Activated CD4-positive, alpha-beta T cell treated with anti-CD3 and anti-CD28 coated beads for 36 hours (primary cell): ENCODE results near the gene MGARP. TPM values are rescaled to one million over a fixed set of nuclear protein-coding genes. Genes with fewer than 3 reads are reported as not detected.

Source experiments
- ATAC-seq: fragments of 200-7000 bp; cut with Tn5 transposase; one replicate; pipeline ENCODE4 v1.10.0; 2021; ENCODE audit warnings: mild to moderate bottlenecking, moderate library complexity
- CTCF ChIA-PET: fragments of 350-600 bp; sonication (Branson Sonifier 250); formaldehyde crosslinking; loops from one replicate; lab custom pipeline; 2021; ENCODE audit warnings: antibody characterized with exemption; lab: Charles Lee
- POLR2A ChIA-PET: fragments of 350-600 bp; sonication (Branson Sonifier 250); formaldehyde crosslinking; loops from one replicate; lab custom pipeline; 2021; ENCODE audit warnings: antibody characterized with exemption, inconsistent platforms; lab: Charles Lee
- DNase-seq: peaks from one replicate; pipeline ENCODE4 v3.0.0-alpha.2; 2020
- H3K27ac Mint-ChIP-seq: one replicate; pipeline ENCODE4 v1.8.0; 2021; ENCODE audit warnings: mixed read lengths
- H3K27me3 Mint-ChIP-seq: one replicate; pipeline ENCODE4 v1.8.0; 2021; ENCODE audit warnings: mixed read lengths
- H3K36me3 Mint-ChIP-seq: one replicate; pipeline ENCODE4 v1.8.0; 2021; ENCODE audit warnings: low read depth, mixed read lengths
- H3K4me1 Mint-ChIP-seq: one replicate; pipeline ENCODE4 v1.8.0; 2021; ENCODE audit warnings: mixed read lengths
- H3K4me3 Mint-ChIP-seq: one replicate; pipeline ENCODE4 v1.8.0; 2021; ENCODE audit warnings: mild to moderate bottlenecking, moderate library complexity, mixed read lengths
- H3K9me3 Mint-ChIP-seq: one replicate; pipeline ENCODE4 v1.8.0; 2021; ENCODE audit warnings: low read depth, mixed read lengths
- intact Hi-C, 2 experiments: fragments of 100-400 bp; cut with DNase I in 1 of 2; cut with micrococcal nuclease in 1 of 2; formaldehyde crosslinking; loops; one replicate each; pipeline versions ENCODE4 v1.14.2 to v1.15.1; 2022 to 2024; cut with DNase I, micrococcal nuclease
- total RNA-seq, 2 experiments: library from RNA; stranded (reverse); gene quantifications; one replicate each; pipeline ENCODE4 v1.2.3, GENCODE V29; 2021

Gene MGARP
- total RNA-seq, 2 experiments from 2014 or later: 0.21 to 0.35 TPM

- H3K4me1 Mint-ChIP-seq: peaks cover 17% of the 10 kb centered on the region
- H3K4me3 Mint-ChIP-seq: no peak overlapping the region
- no peaks in the 10 kb centered on the region for H3K27me3 Mint-ChIP-seq
- DNase-seq (peak; percentile 58), ATAC-seq (peak; percentile 88)
- intact Hi-C loops: loop anchor here in 1 of 2 experiments (1.0 kb wide), 1 partner anchor 43 kb away; no protein-coding TSS in a partner anchor
- H3K27ac Mint-ChIP-seq: no peak overlapping the region
- no peaks in the 10 kb centered on the region for H3K36me3 Mint-ChIP-seq
- no peaks in the 10 kb centered on the region for H3K9me3 Mint-ChIP-seq
- ChIA-PET POLR2A (interaction anchor here (0.6 kb wide), 1 partner anchor 25 kb away, joined by 3 read pairs; no protein-coding TSS in a partner anchor), CTCF (interaction anchor here (0.7 to 0.8 kb wide), 2 partner anchors 73 to 139 kb away, joined by 3 read pairs; no protein-coding TSS in a partner anchor)
Observed at GRCh38 chr4:139223682-139224317, 56.2 kb downstream of the MGARP start.

- ATAC-seq (no peak), DNase-seq (no peak)
- intact Hi-C loops: no loop called here
- no peaks in the 10 kb centered on the region for H3K36me3 Mint-ChIP-seq
- no peaks in the 10 kb centered on the region for H3K27me3 Mint-ChIP-seq
- ChIA-PET CTCF (interaction anchor here (0.6 kb wide), 1 partner anchor 179 kb away, joined by 3 read pairs; no protein-coding TSS in a partner anchor), POLR2A (no interaction called here)
- no peak overlapping the region for H3K4me3 Mint-ChIP-seq
- H3K4me1 Mint-ChIP-seq: peaks cover 17% of the 10 kb centered on the region
- H3K27ac Mint-ChIP-seq: no peak overlapping the region
- H3K9me3 Mint-ChIP-seq: no peaks in the 10 kb centered on the region
Observed at GRCh38 chr4:139222215-139222614, 57.8 kb downstream of the MGARP start.

GRCh38 chr4:139221687-139222086, 58.3 kb downstream of the MGARP start:
- Mint-ChIP-seq H3K9me3 (no peaks in the 10 kb centered on the region), H3K27me3 (no peaks in the 10 kb centered on the region), H3K4me1 (peaks cover 17% of the 10 kb centered on the region), H3K27ac (no peak overlapping the region), H3K36me3 (no peaks in the 10 kb centered on the region), H3K4me3 (no peak overlapping the region)
- DNase-seq: no peak
- ChIA-PET CTCF (interaction anchor here (0.6 kb wide), 2 partner anchors 179 to 1254 kb away, joined by 3 read pairs; no protein-coding TSS in a partner anchor), POLR2A (no interaction called here)
- intact Hi-C loops: no loop called here
- no peak for ATAC-seq

- CTCF ChIA-PET: interaction anchor here (0.6 kb wide), 1 partner anchor 316 kb away, joined by 3 read pairs; no protein-coding TSS in a partner anchor
- POLR2A ChIA-PET: interaction anchor here (0.5 kb wide), 1 partner anchor 39 kb away, joined by 3 read pairs; no protein-coding TSS in a partner anchor
- Mint-ChIP-seq H3K27ac (no peak overlapping the region), H3K4me3 (no peak overlapping the region), H3K4me1 (peaks cover 20% of the 10 kb centered on the region), H3K9me3 (no peaks in the 10 kb centered on the region), H3K36me3 (no peaks in the 10 kb centered on the region), H3K27me3 (no peaks in the 10 kb centered on the region)
- peak; percentile 15 for DNase-seq
- ATAC-seq: no peak
- intact Hi-C loops: no loop called here
Observed at GRCh38 chr4:139219450-139220055, 60.5 kb downstream of the MGARP start.

Other genes starting within 250 kb of the MGARP start
- gene ELF2, start 103.0 kb downstream of the MGARP start, total RNA-seq: 10 to 100 TPM; 26.2 to 33.4 TPM
- 100 to 1,000 TPM in 1 of 2 experiments, 10 to 100 TPM in 1; 64.3 to 113 TPM for gene NAA15, start 21.3 kb upstream of the MGARP start, total RNA-seq
- gene NDUFC1, start 22.3 kb upstream of the MGARP start, total RNA-seq: 10 to 100 TPM; 41.9 to 64.8 TPM
- gene RAB33B, start 173.9 kb upstream of the MGARP start, total RNA-seq: 1 to 10 TPM; 6.0 to 6.4 TPM